Iris pigment epithelial cell (primary cell): ENCODE measurements around the gene RING1.

ENCODE experiments used
- DNase-seq: peaks from one replicate; pipeline ENCODE4 v3.0.0-alpha.2; 2011; ENCODE audit warnings: low read depth

RING1 gene

GRCh38 chr6:33192671-33193602 is 15.4 kb upstream of the RING1 start:
- no peak for DNase-seq

- no peak for DNase-seq
Observed at GRCh38 chr6:33193619-33194018, 14.7 kb upstream of the RING1 start.

GRCh38 chr6:33194431-33194979 is 13.8 kb upstream of the RING1 start:
- no peak for DNase-seq

- DNase-seq: no peak
Observed at GRCh38 chr6:33195304-33196165, 12.8 kb upstream of the RING1 start.

GRCh38 chr6:33197431-33198048 is 10.8 kb upstream of the RING1 start:
- DNase-seq: peak; percentile 63

DNA sequence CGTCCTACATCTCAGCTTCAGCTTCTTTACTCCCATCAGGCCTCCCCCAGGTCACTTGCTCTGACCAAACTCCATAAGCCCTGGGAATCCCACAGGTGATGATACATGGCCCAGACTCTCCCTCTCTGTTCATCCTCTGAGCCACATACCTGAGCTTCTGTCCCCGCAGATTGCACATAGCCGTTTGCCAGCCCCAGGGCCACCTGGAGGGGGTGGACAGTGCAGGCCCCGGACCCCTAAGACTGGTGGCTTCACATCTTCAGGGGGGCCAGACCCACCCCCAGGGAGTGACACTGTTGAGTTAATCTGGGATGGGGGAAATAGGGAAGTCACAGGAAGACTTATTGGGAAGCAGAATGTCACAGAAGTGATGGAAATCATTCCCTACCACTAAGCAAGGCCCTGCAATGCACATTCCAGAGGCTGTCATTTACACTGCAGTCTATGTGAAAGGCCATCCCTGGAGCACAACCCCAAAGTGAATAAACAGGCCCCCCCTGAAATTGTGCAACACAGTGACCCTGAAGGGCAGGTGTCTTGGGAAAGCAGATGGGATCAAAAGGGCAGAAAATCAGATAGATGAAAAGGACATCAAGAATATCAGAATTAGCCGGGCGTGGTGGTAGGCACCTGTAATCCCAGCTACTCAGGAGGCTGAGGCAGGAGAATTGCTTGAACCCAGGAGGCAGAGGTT is 10.0 kb upstream of the RING1 start:
- no peak for DNase-seq

- DNase-seq: no peak
Observed at GRCh38 chr6:33198853-33199436, 9.4 kb upstream of the RING1 start.

GRCh38 chr6:33199687-33200218 is 8.5 kb upstream of the RING1 start:
- peak; percentile 46 for DNase-seq

GRCh38 chr6:33200219-33201146 is 7.8 kb upstream of the RING1 start, which contains the start of the genes RXRB and SLC39A7:
RXRB (minus strand) TSS chr6:33200665; CDS start chr6:33200476, 189 bp downstream.
SLC39A7 (plus strand) TSS chr6:33200867; CDS start chr6:33201246, 379 bp downstream.
- DNase-seq: peak; percentile 99

DNA sequence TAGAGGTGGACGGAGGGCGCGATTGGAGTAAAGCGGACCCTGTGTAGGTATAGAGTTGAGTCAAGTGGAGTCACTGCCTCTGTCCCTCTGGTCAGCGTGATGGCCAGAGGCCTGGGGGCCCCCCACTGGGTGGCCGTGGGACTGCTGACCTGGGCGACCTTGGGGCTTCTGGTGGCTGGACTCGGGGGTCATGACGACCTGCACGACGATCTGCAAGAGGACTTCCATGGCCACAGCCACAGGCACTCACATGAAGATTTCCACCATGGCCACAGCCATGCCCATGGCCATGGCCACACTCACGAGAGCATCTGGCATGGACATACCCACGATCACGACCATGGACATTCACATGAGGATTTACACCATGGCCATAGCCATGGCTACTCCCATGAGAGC is 7.2 kb upstream of the RING1 start:
- no peak for DNase-seq

DNA sequence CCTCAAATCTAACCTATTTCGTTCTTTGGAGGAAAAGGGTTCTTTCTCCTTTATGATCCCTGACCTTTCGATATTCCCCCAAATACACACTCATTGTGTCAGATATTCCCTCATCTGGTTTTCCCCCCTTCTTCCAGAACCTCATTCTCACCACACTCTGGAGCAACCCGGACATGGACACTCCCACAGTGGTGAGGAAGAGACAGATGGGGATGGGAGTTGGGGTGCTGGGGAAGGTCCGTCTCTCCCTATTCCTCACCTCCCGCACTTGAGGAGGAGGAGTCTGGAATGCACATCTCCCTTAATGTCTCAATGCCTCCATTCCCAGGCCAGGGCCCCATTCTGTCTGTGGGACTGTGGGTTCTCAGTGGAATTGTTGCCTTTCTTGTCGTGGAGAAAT is 6.4 kb upstream of the RING1 start:
- DNase-seq: no peak

DNA sequence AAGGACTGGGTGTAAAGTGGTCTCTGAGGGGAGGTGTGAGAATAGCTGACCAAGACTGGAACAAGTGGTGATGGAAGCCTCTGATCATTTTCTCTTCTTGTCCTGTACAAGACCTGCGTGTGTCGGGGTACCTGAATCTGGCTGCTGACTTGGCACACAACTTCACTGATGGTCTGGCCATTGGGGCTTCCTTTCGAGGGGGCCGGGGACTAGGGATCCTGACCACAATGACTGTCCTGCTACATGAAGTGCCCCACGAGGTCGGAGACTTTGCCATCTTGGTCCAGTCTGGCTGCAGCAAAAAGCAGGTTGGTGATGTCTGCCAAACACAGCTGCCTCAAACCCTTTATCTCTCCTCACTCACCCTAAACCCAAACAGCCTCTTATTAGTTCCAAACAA is 5.5 kb upstream of the RING1 start:
- DNase-seq: no peak

- DNase-seq: no peak
Observed at GRCh38 chr6:33203443-33204164, 4.7 kb upstream of the RING1 start.

- DNase-seq: no peak
Observed at GRCh38 chr6:33204165-33204414, 4.2 kb upstream of the RING1 start.

DNA sequence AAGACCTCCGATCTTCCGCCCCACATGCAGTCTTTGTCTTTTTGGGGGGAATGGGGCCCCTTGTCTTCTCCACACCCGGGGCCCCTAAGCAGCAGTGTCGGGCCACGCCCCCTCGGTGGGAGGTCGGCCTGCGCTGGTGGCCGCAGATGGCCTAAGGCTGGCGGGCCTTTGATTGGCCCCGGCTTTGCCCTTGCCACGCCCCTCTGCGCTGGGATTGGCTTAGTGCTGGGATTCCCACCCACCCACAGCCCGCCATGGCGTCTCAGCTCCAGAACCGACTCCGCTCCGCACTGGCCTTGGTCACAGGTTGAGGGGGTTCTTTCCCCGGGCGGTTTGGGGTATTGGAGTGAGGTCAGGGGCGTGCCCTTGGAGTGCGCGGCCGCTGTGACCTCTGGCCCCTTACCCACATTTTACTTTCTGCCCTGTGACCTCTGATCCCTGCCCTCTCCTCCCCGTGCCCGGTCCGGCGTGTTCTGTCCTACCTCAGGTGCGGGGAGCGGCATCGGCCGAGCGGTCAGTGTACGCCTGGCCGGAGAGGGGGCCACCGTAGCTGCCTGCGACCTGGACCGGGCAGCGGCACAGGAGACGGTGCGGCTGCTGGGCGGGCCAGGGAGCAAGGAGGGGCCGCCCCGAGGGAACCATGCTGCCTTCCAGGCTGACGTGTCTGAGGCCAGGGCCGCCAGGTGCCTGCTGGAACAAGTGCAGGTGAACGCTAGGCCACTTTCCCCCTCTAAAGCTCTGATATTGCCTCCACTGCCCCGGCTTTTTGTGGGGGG is 3.7 kb upstream of the RING1 start, which contains the start of gene HSD17B8:
Gene HSD17B8 (plus strand): TSS at position 241 of the 776 bp plus-strand sequence. CDS start 14 bp downstream, at position 255.
- DNase-seq: peak; percentile 90

GRCh38 chr6:33205191-33206026 is 2.9 kb upstream of the RING1 start:
- DNase-seq: peak; percentile 52
